ENCODE results near the gene PDS5B. TPM values are rescaled to one million over a fixed set of nuclear protein-coding genes. Genes with fewer than 3 reads are reported as not detected.

The PDS5B gene
- total and polyA plus RNA-seq, 2 of the 8 experiments (the other 6 are each of a cell fraction or from before 2014, with no cell fraction given): 5.5 to 54.6 TPM

DNA sequence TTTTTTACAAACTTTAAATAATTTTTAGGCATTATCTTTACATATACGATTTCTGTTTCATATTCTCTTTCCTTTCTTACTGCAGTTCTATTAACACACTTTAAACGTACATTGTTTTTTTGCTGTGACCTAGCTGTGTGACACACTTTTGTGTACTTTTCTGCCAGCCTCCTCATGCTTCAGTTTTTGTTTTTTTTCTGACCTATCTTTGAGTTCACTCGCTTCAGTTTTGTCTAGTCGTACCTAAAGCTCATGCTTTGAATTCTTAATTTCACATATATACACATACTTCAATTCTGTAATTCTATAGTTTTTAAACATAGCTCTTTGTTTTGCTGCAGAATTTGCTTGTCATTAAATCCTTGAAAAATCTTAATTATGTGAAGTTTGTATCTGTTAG is 150.4 kb downstream of the PDS5B start (continued):
- TF ChIP-seq HDAC2 (IDR thresholded peaks at IDR 0.05; ENCODE audit: borderline replicate concordance in 1 of 2, low read depth in 2 of 2, low read length in 2 of 2) (no peak), SP2 (IDR thresholded peaks at IDR 0.05; ENCODE audit: low read length) (no peak), CEBPB (IDR thresholded peaks at IDR 0.05; ENCODE audit: low read depth, low read length) (no peak), CTBP2 (IDR thresholded peaks at IDR 0.05; ENCODE audit: borderline replicate concordance, insufficient read depth, insufficient read length, low read length) (no peak), POLR2AphosphoS5 (IDR thresholded peaks at IDR 0.05; ENCODE audit: low read depth, low read length) (no peak)

Measured in H1 (cell line).